ENCODE results near the gene TUBE1.

DNA sequence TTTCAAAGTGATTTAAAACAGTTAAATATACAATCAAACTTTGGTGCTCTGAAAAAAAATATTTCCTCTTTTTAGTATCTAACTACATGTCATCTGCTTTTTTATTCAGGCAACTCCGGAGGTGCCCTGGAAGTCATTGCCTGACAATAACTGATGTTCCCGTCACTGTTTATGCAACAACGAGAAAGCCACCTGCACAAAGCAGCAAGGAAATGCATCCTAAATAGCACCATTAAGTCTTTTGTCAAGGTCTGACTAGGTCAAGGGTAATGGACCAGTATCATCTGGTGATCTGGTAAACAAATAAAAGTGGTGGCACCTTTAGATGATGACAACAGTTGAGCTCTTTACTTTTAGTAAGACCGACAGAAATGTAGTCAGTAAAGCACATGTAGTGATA lies 13.3 kb upstream of the TUBE1 start:
- no peak for TF ChIP-seq EP300 (IDR thresholded peaks at IDR 0.05)
- TF ChIP-seq CTCF (IDR thresholded peaks at IDR 0.05): no peak
- no peak for TF ChIP-seq POLR2AphosphoS5 (IDR thresholded peaks at IDR 0.05)
- no peak for TF ChIP-seq POLR2A (IDR thresholded peaks at IDR 0.05)
